ENCODE measurements around the gene PRTFDC1.
"Not testable (repeated sequence)": the region's sequence is repeated elsewhere in the genome, so short reads cannot be mapped to it uniquely, and the experiment has no call there.

The PRTFDC1 gene

DNA sequence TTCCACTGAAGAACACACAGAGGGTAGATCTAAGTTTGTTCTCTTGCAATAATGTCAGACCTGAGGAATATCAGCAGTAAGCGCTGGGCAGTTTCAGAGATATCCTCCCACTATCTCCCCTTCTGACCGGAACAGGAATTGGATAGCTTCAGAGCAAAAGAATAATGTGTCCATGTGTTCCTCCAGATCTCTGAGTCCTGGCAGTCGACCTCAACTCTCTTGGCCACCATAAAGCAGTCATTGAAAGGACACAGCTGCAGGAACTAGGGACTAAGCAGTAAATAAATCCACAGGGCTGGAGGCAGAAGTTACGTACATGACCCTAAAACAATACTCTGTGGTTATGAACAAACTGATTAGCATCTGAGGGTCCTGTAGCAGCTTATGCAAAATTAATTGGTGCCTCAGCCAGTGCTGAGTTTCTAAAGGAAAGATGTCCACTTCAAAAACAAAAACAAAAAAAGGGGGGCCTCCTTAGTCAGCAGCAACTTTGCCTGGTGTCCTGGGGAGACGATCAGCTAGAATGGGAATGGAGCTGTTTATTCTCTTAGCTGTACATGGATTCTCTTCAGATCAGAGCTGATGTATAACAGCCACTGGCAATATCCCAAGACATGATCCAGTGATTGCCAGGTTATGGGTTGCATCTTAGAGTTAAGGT lies 6.4 kb upstream of the PRTFDC1 start:
- DNase-seq (ENCODE audit: low read depth): peak; percentile 87

DNA sequence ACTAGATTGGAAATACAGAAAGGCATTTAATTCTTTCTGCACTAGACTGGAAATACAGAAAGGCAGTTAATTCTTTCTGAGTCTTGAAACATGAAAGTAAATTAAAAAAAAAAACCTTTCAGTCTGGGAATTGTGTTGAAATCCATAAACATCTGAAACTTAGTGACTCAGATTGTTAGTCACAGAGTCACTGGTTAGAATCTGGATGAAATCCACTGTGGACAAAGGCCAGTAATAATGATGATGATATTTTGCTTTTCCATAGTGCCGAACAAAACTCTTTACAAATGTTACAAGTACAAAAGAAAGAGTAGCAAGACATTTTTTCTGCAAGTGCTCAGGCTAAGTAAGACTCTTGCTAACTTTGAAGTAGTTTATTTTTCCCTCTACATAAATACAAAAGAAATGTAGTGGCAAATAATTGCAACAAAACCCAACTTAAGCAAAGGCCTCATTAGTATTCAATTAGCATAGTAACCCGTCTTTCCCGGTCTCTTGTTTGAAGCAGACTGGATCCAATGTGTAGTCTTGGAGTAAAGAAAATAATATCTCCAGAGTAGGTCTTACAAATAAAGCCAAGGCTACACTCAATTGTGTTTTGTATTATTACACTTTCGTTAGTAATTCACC lies 5.8 kb upstream of the PRTFDC1 start:
- DNase-seq (ENCODE audit: low read depth): peak; percentile 95
- TF ChIP-seq, protein P1, sequence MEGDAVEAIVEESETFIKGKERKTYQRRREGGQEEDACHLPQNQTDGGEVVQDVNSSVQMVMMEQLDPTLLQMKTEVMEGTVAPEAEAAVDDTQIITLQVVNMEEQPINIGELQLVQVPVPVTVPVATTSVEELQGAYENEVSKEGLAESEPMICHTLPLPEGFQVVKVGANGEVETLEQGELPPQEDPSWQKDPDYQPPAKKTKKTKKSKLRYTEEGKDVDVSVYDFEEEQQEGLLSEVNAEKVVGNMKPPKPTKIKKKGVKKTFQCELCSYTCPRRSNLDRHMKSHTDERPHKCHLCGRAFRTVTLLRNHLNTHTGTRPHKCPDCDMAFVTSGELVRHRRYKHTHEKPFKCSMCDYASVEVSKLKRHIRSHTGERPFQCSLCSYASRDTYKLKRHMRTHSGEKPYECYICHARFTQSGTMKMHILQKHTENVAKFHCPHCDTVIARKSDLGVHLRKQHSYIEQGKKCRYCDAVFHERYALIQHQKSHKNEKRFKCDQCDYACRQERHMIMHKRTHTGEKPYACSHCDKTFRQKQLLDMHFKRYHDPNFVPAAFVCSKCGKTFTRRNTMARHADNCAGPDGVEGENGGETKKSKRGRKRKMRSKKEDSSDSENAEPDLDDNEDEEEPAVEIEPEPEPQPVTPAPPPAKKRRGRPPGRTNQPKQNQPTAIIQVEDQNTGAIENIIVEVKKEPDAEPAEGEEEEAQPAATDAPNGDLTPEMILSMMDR (IDR thresholded peaks at IDR 0.05; ENCODE audit: low read length, missing control alignments): no peak
- H3K4me3 ChIP-seq (replicated peaks; ENCODE audit: low read depth, low read length): peak overlapping the region; percentile 26

More for the DNA sequence above, 6.4 kb upstream of the PRTFDC1 start:
- TF ChIP-seq, protein P1 (IDR thresholded peaks at IDR 0.05; ENCODE audit: low read length, missing control alignments): no peak
- H3K4me3 ChIP-seq (replicated peaks; ENCODE audit: low read depth, low read length): peak overlapping the region; percentile 17

DNA sequence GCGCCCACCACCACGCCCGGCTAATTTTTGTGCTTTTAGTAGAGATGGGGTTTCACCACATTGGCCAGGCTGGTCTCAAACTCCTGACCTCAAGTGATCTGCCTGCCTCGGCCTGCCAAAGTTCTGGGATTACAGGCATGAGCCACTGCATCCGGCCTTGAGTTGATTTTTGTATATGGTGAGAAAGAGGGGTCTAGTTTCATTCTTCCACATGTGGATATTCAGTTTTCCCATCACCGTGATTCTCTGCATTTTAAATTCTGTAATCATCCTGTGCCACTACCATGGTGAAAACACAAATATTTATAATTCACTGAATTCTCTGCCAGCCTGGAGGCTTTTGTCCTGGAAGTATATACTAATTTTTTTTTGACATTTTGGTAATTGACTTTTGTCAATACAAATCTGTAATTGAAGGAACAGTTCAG lies 5.2 kb upstream of the PRTFDC1 start:
- peak; percentile 76 for DNase-seq (ENCODE audit: low read depth)
- not testable (repeated sequence) for H3K4me3 ChIP-seq (replicated peaks; ENCODE audit: low read depth, low read length)

DNA sequence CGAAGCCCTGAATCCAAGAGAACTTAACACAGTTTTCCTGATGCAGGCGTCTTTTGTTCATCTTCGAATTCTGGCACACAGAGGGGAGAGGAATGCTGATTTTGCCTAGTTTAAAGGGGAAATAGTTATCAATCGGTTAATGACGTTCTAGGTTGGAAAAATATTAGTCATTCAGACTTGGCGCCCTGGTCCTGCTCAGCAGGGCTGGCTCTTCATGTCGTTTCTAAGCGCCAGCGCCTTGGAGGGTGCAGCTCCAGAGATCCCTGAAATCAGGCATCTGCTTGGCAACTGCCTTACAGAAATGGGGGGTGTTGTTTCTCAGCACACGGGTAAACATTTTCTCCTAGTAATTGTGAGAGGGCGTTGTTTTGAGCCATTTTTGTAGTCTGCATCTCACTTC lies 1.3 kb upstream of the PRTFDC1 start:
- H3K4me3 ChIP-seq (replicated peaks; ENCODE audit: low read depth, low read length): no peak overlapping the region
- TF ChIP-seq, protein P1 (IDR thresholded peaks at IDR 0.05; ENCODE audit: low read length, missing control alignments): no peak
- peak; percentile 34 for DNase-seq (ENCODE audit: low read depth)

DNA sequence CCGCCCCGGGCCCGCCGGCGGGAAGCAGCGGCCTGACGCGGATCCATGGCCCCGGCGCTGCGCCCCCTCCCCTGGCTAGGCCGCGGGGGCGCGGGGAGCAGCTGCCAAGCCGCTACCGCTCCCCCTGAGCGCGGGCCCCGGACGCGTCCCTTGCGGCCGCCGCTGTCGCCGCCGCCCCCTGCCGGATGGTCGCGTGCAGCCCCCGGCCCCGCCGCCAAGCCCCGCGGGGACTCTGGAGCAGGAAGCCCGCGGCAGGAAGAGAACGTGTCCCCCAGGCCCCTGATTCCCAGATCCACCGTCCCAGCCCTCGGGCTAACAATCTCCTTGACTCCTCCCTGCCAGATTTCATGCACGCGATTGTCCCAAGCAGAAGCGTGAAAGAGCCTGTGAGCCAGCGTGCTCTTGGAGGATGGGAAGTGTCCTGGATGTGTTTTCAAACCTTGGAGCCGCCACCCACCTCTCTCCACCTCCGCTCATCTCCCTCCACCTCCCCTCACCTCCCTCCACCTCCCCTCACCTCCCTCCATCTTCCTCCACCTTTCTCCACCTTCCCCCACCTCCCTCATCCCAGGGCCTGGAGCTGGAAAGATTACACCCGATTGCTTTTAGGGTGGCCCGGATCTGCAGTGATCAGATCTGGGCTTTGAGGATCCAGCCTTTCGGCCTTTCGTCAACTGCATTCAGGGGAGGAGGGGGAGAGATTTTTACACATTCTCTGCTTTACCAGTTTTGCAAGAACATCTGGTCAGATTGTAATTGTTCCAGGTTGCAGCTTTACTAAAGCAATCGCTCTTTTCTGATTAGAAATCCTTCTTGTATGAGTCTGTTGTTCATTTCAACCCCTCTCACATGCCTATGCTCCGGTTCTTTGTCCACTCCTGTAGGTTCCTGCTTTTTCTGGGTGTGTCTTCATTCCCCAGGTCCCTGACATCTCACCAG lies 570 bp upstream of the PRTFDC1 start:
- H3K4me3 ChIP-seq (replicated peaks; ENCODE audit: low read depth, low read length): peak overlapping the region; percentile 32
- TF ChIP-seq, protein P1 (IDR thresholded peaks at IDR 0.05; ENCODE audit: low read length, missing control alignments): no peak
- peak; percentile 77 for DNase-seq (ENCODE audit: low read depth)

DNA sequence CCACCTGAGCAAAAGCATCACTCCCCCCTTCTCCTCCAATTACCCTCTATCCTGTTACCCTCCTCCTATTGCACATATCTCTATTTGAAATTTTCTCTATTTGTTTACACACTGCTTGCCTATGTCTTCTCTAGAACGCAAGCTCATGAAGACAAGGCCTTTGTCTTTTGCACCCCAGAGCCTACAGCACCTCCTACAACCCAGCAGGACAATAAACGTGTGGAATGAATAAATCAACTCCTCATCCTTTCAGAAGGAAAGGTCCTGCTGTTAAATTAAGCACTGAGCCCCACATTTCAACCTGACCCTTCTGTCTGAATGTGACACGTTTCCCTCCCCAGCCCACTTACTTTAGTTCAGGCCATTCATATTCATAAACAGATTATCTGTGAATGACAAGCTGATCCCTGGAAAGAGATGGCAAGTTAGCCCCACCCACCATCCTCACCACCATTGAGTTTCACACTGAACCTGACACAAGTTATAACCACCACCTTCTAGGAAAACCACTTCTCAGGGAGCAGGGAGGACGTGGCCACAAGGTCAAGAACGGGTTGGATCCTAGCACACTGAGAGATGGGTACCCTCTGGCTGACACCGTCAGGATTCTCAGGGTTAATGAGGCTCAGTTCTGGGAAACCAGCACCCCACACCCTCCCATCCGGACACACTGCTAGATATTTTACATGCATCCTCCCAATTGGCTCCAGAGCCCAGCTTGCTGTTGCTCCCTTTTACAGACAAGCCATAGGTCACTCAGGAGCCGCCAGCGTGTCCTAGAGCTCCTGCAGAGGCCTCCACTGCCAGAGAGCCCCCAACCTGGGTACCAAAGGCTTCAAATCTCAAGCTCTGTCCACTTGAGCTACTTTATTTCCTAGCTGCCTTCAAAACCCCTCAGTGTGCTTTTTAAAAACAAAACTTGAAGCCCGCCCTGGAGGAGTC lies 934 bp downstream of the PRTFDC1 start:
- no peak for DNase-seq (ENCODE audit: low read depth)
- TF ChIP-seq, protein P1 (IDR thresholded peaks at IDR 0.05; ENCODE audit: low read length, missing control alignments): no peak
- H3K4me3 ChIP-seq (replicated peaks; ENCODE audit: low read depth, low read length): peak overlapping the region; percentile 49

All from fibroblast of pulmonary artery (primary cell).